ENCODE results near the gene GPA33.

Gene GPA33

GRCh38 chr1:167117225-167117624, 27.0 kb upstream of the GPA33 start:
- no peak for DNase-seq (ENCODE audit: low read depth)

DNA sequence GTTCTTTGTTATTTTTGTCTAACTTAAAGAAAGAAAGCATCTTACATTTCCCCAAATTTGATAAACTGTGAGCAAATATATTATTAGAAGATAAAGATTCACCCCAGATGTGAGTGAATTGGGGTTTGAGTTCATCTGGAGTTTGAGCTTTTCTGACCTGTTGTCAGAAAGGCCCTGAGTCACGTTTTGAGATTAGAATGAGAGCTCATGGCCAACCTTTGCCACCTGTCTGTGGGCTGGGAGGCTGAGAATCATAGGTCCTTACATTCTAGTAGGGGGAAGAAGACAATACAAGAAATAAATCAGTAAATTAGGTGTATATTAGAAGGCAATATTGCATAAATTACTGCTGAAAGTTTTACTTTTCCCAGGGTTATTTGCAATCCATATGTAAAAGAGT, 26.0 kb upstream of the GPA33 start:
- no peak for DNase-seq (ENCODE audit: low read depth)

- no peak for DNase-seq (ENCODE audit: low read depth)
Observed at GRCh38 chr1:167115655-167116054, 25.5 kb upstream of the GPA33 start.

DNA sequence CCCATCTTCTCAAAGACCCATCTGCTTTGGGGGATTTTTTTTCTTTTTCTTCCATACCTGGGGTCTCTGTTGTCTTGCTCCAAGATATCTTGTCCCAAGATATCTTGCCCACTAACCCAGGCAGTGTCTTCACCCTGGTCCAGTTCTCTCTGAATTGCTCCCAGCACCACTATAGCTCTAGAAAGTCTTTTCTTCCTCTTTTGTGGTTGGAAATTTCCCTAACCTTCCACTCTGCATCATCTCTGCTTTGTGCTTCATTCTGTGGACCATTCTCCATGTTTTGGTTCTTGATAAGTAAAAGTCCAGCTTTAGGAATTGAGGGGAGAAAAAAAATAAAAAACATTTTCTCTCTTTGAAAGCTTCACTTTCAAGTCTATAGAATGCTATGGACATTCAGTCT, 24.5 kb upstream of the GPA33 start:
- no peak for DNase-seq (ENCODE audit: low read depth)

DNA sequence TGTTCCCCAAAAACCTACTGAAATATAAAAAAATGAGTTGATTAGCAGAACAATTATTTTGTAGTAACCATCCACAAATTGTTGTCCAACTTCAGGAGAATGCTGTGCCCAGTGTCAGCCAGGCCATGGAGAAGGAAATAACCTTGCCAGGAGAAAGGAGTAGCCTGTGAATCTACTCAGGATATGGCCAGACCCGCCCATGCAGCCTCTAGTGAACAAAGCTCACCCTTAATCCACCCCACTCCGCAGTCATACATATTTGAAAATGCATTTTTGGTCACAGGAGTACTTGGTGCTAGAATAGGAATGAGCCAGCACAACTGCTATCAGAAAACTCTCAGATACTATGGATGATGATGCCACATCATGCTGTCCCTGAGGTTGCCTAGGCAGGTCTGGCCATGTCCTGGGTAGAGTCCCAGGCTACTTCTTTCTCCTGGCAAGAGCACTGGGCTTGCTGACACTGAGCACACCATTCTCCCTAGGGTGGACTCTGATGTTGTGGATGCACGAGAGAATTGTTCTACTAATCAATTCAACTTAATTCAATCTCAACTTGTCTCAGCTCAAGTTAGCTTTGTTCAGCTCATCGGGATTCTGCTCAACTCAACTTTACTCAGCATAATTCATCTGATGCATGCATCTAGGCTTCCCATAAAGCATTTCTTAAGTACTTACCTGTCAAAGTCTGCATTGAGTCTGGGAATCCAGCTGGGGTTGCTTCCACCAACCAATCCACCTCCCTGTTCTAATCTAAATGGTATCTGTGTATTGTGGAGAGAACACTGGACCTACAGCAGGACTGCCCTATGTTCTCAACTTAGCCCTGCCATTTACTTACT, 21.9 kb upstream of the GPA33 start:
- no peak for DNase-seq (ENCODE audit: low read depth)

DNA sequence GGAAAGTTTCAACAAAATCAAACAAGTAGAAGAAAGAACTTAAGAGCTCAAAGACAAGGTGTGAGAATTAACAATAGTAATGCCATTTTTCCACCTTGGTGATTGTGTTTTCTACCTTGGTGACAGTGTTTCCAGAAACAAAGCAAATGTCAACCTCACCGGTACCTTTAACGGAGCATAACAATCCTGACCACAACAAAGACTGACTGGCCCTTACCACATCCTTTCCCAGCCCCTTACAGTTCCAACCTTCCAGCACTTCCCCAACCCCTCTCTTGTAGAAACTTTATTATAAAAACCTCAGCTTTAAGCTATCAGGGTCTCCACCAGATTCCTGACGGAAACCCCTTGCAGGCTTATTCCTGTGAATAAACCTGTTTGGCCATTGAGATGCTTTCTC, 20.4 kb upstream of the GPA33 start:
- no peak for DNase-seq (ENCODE audit: low read depth)

DNA sequence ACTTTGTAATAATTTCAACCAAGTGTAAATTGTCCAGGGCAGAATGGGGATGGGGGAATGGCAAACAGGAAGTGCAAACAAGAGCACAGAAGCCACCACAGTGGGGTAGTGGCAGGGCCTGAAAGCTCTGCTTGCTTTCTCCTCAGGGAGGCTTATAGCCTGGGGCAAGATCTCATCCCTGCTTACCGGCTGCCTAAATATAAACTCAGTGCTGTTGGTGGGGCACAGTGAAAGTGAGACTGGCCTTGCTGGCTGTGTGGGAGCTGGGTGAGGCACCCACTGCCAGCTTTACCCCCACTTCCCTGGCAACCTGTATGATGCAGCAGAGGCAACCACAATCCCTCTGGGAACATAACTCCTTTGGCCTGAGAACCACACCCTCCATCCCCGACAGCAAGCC, 18.9 kb upstream of the GPA33 start:
- DNase-seq (ENCODE audit: low read depth): no peak

GRCh38 chr1:167107456-167107855, 17.3 kb upstream of the GPA33 start:
- peak; percentile 30 for DNase-seq (ENCODE audit: low read depth)

DNA sequence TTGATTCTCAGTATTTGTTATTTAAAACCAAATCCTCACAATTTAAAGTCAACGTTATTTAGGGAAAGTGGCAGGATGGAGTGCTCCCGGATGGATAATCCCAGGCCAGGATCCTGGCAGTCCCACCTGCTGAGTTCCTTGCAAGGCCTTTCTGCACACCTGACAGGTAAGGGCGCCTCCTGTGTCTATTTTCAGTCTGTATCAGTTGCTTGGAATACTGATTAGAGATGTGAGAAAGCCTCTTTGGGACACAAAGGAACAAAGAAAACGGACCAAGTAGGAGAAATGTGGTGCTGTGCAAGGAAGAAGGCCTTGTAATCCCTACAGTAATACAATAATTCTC, 15.9 kb upstream of the GPA33 start:
- DNase-seq (ENCODE audit: low read depth): no peak

DNA sequence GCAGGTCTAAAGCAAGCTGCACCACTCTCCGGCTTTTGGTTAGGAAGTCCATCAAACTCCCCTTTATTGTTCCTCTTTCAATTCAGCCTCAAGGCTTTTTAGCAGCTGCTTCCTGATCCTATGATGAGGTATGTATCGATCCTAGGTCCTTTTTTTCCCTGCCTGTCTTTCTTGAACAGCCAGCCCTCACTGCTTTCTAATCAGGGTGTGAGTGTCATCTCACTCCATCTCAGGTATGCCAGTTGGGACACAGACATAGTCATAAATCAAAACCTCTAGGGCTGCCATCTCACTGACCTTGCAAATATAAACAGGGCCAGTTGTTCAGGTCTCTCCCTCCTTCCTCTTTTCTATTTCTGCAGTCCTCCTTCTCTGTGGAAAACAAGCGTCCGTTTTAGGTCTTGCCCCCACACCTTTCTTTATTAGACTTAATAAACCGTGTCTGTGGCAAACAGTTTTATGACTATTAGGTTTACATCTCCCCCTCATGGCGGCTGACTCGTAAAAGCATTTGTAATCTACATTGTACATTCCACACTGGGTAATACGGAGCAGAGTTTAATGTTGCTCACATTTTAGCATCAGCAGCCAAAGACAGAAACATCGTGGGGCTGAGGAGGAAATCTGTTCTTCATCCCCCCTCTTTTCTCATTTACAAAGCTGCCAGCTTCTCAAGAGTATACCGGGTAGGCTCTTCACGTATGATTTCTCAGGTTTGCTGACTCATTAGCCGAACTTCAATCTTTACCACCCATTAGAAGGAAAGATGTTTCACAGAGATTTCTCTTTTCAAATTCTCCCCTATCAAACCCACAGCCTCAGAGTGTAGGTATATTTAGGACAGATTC, 15.3 kb upstream of the GPA33 start:
- peak; percentile 18 for DNase-seq (ENCODE audit: low read depth)

GRCh38 chr1:167104256-167104633, 14.1 kb upstream of the GPA33 start:
- no peak for DNase-seq (ENCODE audit: low read depth)

- no peak for DNase-seq (ENCODE audit: low read depth)
Observed at GRCh38 chr1:167102906-167103573, 12.9 kb upstream of the GPA33 start.

GRCh38 chr1:167101754-167102153, 11.6 kb upstream of the GPA33 start:
- no peak for DNase-seq (ENCODE audit: low read depth)

DNA sequence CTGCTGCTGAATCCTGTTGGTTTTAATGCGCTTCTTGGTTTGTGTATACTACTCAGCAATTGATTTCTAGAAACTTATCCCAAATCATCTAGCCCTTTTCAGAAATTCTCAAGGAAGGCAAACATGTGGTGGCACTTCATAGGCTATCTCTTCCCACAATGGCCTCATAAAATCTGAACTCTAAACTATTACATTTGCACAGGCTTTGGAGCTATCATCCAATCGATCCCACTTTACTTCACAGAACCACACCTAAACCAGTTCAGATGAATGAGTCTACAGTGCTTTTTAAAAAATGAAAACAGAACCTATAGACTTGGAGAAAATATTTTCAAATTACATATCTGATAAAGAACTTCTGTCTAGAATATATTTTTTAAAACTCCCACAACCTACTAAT, 10.6 kb upstream of the GPA33 start:
- DNase-seq (ENCODE audit: low read depth): no peak

GRCh38 chr1:167099851-167100250, 9.7 kb upstream of the GPA33 start:
- no peak for DNase-seq (ENCODE audit: low read depth)

DNA sequence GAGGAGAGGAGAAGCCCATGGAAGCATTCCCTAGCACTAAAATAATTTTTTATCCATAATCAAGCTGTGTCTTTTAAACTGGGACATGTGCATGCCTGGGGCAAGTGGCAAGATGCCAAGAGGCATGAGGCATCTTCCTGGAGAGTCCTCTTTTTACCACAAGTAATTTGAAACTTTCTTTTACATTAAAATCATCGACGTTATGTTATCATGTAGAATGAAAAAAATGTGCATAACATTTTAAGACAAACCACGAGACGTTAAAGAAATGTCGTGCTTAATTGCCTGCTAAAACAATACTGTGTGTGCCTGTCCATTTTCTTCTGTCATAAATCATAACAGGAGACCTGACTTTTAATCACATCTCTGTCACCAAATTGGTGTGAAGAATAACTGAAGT, 5.2 kb upstream of the GPA33 start:
- DNase-seq (ENCODE audit: low read depth): peak; percentile 75

GRCh38 chr1:167094690-167095089, 4.5 kb upstream of the GPA33 start:
- no peak for DNase-seq (ENCODE audit: low read depth)

DNA sequence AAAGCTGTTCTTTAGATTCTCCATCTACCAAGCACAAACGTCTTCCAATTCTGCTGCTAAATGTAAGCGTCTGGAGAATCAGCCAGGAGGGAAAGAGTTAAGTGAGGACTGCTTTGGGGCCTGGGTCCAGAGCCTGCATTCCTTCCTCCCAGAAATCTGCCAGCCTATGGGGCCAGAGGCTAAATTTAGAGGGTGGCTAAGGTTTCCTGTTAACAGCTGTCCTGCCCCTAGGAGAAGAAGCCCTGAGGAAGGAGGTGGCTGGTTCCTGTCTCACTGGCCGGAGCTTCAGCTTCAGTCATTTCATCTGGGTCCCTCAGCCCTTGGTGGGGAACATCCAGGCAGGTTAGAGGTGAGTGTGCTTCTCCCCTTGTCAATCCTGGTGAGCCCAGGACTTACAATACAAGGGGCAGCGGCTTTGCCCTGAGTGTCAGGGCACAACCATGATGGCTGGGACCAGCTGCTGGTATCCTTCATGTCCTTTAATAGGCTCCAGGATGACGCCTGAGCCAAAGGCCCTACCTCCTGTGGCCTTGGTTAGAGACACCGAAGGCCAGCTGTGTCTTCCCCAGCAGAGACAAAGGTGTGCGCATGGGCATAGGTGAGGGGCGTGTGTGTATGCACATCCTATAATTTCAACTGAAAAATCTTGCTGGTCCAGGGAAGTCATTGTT, 3.8 kb upstream of the GPA33 start, which contains the start of gene STYXL2:
STYXL2 (plus strand) TSS at position 230 of the 671 bp plus-strand sequence. CDS start 775 bp downstream, outside the sequence.
- DNase-seq (ENCODE audit: low read depth): no peak

DNA sequence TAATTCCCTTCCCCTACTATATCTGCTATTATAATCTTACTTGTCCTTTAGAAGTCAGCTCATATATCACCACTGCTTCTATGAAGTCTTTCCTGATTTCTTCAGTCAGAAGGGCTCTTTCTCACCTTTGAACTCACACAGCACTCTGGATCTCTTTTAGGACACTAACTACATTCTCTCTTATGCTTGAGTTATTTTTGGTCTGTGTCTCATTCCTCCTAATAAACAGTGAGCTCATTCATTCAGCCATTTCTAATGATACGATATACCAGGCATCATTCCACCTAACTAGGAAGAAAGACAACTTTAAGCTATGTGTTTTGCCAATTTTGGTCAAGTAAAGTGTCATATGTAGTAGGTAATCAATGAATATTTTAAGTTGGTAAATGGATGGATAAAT, 2.5 kb upstream of the GPA33 start:
- no peak for DNase-seq (ENCODE audit: low read depth)

- no peak for DNase-seq (ENCODE audit: low read depth)
Observed at GRCh38 chr1:167089939-167090313, 251 bp downstream of the GPA33 start.

DNA sequence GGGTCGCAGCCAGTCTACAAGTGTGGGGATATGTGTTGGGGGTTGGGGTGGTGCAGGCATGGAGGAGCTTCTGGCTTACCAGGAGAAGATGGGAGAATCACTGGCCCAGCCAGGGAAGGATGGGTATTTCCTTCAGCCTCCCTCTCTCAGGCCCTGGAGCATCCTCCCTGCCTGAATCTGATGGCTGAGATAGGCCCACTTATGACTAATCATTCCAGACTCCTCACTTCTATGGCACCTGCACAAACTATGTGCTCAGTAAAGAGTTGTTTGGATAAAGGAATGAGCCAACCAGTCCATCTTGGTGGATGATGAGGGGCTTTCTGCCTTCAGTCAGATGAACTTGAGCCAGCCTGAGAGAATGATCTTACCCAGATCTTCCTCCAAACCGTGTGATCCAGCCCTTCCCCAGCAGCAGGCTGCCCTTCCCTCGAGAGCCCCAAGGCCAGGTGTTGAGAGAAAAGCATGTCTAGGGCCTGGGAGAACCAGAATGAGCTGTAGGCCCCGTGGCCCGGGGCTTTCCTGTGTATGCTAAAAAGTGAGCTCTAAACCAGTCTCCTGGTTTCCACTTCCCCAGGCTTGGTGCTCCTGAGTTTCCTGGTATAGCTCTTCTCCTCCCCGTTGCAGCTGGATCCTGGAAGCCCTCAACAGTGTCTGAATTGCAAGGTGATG, 1.3 kb downstream of the GPA33 start:
- DNase-seq (ENCODE audit: low read depth): no peak

GRCh38 chr1:167086768-167087167, 3.4 kb downstream of the GPA33 start:
- no peak for DNase-seq (ENCODE audit: low read depth)

All from ELR (cell line).